Frontal cortex (tissue), 4 donors: ENCODE results near the gene PRKN. TPM values are rescaled to one million over a fixed set of nuclear protein-coding genes. Genes with fewer than 3 reads are reported as not detected.

ENCODE experiments used
- DNase-seq, 2 donors: peaks; one replicate each; pipeline ENCODE4 v3.0.0; 2012; ENCODE audit warnings: low spot score in 2 of 2
- FAIRE-seq: peaks from 2 replicates; lab custom pipeline; 2012; peaks lifted over from hg19 to GRCh38; lab: Jason Lieb, UNC
- total RNA-seq: library from RNA; depleted of rRNA; stranded (reverse); fragments of >200 nt; gene quantifications from one replicate; pipeline ENCODE4 v1.2.3, GENCODE V29; 2014
- donor health status: control.
- donor health status: control.
- donor health status: control.

Gene PRKN
- total RNA-seq, 1 donor from 2014 or later: 6.1 TPM

GRCh38 chr6:161379834-161380582, 1347.6 kb downstream of the PRKN start:
- FAIRE-seq (no peak), DNase-seq (no peak)

- DNase-seq (no peak), FAIRE-seq (no peak)
These were observed 1349.5 kb downstream of the PRKN start for GRCh38 chr6:161378115-161378514.

GRCh38 chr6:161377116-161377515, 1350.5 kb downstream of the PRKN start:
- no peak for DNase-seq
- no peak for FAIRE-seq

- FAIRE-seq: no peak
- DNase-seq: no peak
These were observed 1351.2 kb downstream of the PRKN start for GRCh38 chr6:161376367-161376766.

GRCh38 chr6:161374971-161375873, 1352.3 kb downstream of the PRKN start:
- peak in 1 of 2 donors; percentile 48 for DNase-seq
- no peak for FAIRE-seq

- FAIRE-seq: no peak
These were observed 1353.6 kb downstream of the PRKN start for GRCh38 chr6:161373905-161374451.

GRCh38 chr6:161372422-161372793, 1355.2 kb downstream of the PRKN start:
- FAIRE-seq (no peak), DNase-seq (no peak)

More at GRCh38 chr6:161373905-161374451, 1353.6 kb downstream of the PRKN start:
- peak; percentile 53 to 63 for DNase-seq

- DNase-seq: peak; percentile 49 to 64
- FAIRE-seq: peak; percentile 43
These were observed 1356.7 kb downstream of the PRKN start for GRCh38 chr6:161370880-161371279.

GRCh38 chr6:161369339-161369738, 1358.2 kb downstream of the PRKN start:
- no peak for DNase-seq
- no peak for FAIRE-seq

GRCh38 chr6:161368514-161368913, 1359.1 kb downstream of the PRKN start:
- no peak for DNase-seq
- no peak for FAIRE-seq

- FAIRE-seq (no peak), DNase-seq (no peak)
These were observed 1360.1 kb downstream of the PRKN start for GRCh38 chr6:161367472-161367871.

GRCh38 chr6:161366301-161366923, 1361.2 kb downstream of the PRKN start:
- FAIRE-seq (no peak), DNase-seq (no peak)

GRCh38 chr6:161365633-161366032, 1361.9 kb downstream of the PRKN start:
- DNase-seq (no peak), FAIRE-seq (no peak)

GRCh38 chr6:161363286-161363685, 1364.3 kb downstream of the PRKN start:
- DNase-seq (no peak), FAIRE-seq (no peak)

- FAIRE-seq (no peak), DNase-seq (no peak)
These were observed 1365.3 kb downstream of the PRKN start for GRCh38 chr6:161362266-161362665.

GRCh38 chr6:161361529-161361928, 1366.0 kb downstream of the PRKN start:
- no peak for FAIRE-seq
- no peak for DNase-seq

GRCh38 chr6:161360520-161360919, 1367.0 kb downstream of the PRKN start:
- FAIRE-seq: no peak

GRCh38 chr6:161359618-161359945, 1368.0 kb downstream of the PRKN start:
- DNase-seq (no peak), FAIRE-seq (no peak)

More at GRCh38 chr6:161360520-161360919, 1367.0 kb downstream of the PRKN start:
- no peak for DNase-seq

GRCh38 chr6:161356167-161356854, 1371.3 kb downstream of the PRKN start:
- DNase-seq: no peak
- FAIRE-seq: no peak

- DNase-seq: no peak
- FAIRE-seq: no peak
These were observed 1371.9 kb downstream of the PRKN start for GRCh38 chr6:161355696-161356095.
